Stimulated activated CD4-positive, alpha-beta T cell treated with anti-CD3 and anti-CD28 coated beads, Interleukin-1b, Interleukin-23, amount 100 ng/mL, for 24 hours (primary cell): ENCODE results near the gene PPP2R5D.
"Not testable (repeated sequence)": the region's sequence is repeated elsewhere in the genome, so short reads cannot be mapped to it uniquely, and the experiment has no call there.

ENCODE experiments used
- DNase-seq, 4 experiments: peaks; one replicate each; pipeline ENCODE4 v3.0.0-alpha.2; 2020; ENCODE audit warnings: low read depth in 4 of 4, low spot score in 1 of 4

Gene PPP2R5D

GRCh38 chr6:42984001-42984923 is at the start of gene PPP2R5D:
TSS of gene PPP2R5D (plus strand) at chr6:42984570. CDS start at chr6:42984678, 108 bp downstream.
- peak; percentile 73 to 97 (median 92) for DNase-seq

DNA sequence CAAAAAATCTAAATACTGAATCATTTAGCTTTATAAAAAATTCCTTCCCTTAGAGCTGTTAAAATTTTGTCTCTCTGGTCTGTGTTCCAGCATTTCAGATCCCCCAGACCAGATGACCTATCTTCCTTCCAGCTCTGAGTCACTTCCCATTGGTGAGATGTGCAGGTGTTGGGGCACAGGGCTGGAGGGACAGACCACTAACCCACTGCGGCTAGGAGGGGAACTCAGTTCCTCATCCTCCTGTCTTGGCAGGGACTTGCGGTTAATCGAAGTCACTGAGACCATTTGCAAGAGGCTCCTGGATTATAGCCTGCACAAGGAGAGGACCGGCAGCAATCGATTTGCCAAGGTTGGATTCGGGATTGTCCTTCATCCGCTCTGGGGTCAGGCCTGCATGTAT is 49.0 kb upstream of the PPP2R5D start:
- DNase-seq = no peak

DNA sequence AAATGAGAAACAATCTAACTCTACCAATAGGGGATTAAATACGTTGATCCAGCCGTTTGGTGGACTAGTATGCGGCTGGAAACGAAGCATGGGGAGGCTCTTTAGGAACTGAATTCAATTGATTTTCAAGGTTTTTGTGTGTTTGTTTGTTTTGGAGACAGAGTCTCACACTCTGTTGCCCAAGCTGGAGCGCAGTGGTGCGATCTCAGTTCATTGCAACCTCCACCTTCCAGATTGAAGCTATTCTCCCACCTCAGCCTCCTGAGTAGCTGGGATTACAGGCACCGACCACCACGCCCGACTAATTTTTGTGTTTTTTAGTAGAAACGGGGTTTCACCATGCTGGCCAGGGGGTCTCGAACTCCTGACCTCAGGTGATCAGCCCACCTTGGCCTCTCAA is 48.0 kb upstream of the PPP2R5D start:
- no peak for DNase-seq

GRCh38 chr6:42937548-42938427 is 46.6 kb upstream of the PPP2R5D start:
- DNase-seq = no peak

- no peak for DNase-seq
Observed at GRCh38 chr6:42938428-42938796, 46.0 kb upstream of the PPP2R5D start.

DNA sequence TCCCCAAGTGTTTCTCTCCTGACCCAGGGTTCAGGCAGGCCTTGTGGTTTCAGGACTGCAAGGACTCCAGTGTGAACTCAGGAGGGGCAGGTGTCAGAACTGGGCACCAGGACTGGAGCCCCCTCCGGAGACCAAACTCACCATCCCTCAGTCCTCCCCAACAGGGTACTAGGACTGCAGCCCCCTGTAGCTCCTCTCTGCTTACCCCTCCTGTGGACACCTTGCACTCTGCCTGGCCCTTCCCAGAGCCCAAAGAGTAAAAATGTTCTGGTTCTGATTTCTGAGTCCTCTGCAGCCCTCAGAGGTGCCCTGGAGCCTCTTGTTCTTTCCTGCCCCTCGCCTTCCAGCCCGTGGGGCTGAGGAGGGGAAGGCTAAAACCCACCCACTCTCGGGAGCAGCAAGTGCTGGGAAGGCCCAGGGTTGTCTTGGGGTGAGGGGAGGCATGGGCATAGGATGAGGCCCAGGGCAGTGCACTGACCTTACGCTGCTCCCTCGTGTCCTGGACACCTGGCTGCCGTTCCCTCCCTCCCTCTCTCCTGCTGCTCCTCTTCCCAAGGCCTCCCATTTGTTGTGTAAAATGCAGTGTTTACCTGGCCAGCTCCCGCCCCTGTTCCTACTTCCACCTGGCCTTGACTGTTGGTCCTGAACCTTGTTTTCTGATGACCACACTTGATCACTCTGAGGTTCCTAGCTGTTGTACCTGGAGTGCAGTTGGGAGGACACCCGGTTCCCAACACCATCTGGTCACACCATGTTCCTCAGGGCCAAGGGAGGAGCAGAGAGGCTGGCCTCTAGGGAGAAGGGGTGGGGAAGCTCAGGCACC is 45.2 kb upstream of the PPP2R5D start:
- DNase-seq = no peak

GRCh38 chr6:42939810-42940167 is 44.6 kb upstream of the PPP2R5D start:
- DNase-seq = no peak

GRCh38 chr6:42940493-42941045 is 43.8 kb upstream of the PPP2R5D start:
- no peak for DNase-seq

- DNase-seq = not testable (repeated sequence)
Observed at GRCh38 chr6:42941356-42941755, 43.0 kb upstream of the PPP2R5D start.

DNA sequence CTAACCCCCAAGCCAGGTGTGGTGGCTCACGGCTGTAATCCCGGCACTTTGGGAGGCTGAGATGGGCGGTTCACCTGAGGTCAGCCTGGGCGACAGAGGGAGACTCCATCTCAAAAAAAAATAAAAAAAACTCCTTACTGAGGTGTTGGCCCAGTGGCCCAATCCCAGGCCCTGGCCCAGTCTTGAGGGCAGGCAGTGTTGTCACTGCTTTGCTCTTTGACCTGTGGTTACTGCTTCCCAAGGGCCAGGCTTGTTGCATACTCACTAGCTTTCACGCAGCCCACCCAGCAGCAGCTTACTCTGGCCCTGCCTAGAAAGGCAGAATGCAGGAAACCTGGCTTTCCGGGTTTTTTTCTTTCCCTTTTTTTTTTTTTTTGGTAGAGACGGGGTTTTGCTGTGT is 41.9 kb upstream of the PPP2R5D start:
- DNase-seq = no peak

GRCh38 chr6:42947950-42948349 is 36.4 kb upstream of the PPP2R5D start:
- DNase-seq = no peak

- no peak for DNase-seq
Observed at GRCh38 chr6:42952389-42952788, 32.0 kb upstream of the PPP2R5D start.

- DNase-seq = not testable (repeated sequence)
Observed at GRCh38 chr6:42954405-42954804, 30.0 kb upstream of the PPP2R5D start.

DNA sequence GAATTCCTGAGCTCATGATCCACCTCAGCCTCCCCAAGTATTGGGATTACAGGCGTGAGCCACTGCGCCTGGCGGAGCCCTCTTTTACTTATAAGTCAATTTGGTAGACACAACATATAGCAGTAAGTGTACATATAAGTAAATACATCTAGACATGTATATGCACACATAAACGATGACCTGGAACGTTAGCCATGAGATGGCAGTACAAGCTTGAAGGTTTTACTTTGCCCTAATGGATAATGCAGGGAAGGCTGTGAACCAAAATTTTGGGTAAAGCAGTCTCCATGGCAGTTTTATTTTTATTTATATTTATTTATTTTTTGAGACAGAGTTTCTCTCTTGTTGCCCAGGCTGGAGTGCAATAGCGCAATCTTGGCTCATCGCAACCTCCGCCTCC is 26.2 kb upstream of the PPP2R5D start:
- no peak for DNase-seq

DNA sequence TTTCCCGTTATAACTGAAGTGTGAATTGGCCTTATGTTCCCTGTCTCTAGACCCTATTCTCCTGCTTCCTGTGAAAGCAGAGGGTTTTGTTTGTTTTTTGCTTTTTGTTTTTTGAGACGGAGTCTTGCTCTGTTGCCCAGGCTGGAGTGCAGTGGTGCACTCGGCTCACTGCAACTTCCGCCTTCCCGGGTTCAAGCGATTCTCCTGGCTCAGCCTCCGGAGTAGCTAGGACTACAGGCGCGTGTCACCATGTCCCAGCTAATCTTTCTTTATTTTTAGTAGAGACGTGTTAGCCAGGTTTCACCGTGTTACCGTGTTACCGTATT is 24.5 kb upstream of the PPP2R5D start:
- no peak for DNase-seq

DNA sequence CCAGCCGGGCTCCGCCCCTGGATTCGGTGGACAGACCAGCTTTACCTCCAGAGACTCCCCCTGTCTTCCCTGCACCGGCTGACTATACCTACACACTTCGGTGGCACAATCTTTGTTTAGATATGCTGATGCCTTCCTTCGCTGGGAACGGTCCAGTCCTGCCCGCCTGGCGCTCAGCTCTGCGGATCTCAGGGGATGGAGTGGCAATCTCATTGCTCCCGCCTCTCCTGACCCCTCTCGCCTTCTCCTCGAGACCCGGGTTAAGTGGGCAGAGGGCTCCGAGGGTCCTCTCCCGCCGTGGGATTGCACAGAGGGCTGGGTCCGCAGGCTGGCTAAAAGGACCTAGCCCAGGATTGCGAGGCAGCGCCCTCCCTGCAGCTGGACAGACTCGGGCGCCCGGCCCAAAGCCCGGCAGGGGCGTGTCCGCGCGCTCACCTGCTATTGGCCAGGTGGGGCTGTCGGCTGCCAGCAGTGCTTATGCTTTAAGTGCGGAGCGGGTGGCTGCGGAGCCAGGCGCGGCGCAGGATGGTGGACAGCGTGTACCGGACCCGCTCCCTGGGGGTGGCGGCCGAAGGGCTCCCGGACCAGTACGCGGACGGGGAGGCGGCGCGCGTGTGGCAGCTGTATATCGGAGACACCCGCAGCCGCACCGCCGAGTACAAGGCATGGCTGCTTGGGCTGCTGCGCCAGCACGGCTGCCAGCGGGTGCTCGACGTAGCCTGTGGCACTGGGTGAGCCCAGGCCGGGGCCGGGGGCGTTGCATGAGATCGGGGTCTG is 23.9 kb upstream of the PPP2R5D start, which contains the start of gene GNMT:
Gene GNMT, plus strand, starts transcription at position 512 of the 777 bp plus-strand sequence. Its CDS starts 14 bp downstream, at position 526.
- DNase-seq = no peak

- no peak for DNase-seq
Observed at GRCh38 chr6:42961020-42961470, 23.3 kb upstream of the PPP2R5D start.

DNA sequence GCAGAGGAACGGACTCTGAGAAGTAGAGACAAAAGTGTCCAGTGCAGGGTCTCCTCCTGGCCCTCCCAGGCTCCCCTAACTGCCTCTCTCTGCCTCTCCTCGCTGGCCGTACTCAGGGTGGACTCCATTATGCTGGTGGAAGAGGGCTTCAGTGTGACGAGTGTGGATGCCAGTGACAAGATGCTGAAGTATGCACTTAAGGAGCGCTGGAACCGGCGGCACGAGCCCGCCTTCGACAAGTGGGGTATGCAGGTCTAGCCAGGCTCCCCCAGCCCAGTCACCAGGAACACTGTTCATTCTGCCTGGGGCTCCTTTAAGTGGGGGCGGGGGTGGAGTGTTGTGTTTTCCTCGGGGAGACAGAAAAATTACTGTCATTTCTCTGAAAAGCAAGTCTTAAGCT is 22.3 kb upstream of the PPP2R5D start:
- no peak for DNase-seq

GRCh38 chr6:42962502-42963178 is 21.7 kb upstream of the PPP2R5D start:
- DNase-seq = no peak
